WTC11 (cell line): ENCODE measurements around the gene OBP2B. TPM values are rescaled to one million over a fixed set of nuclear protein-coding genes. Genes with fewer than 3 reads are reported as not detected.
A peak's percentile ranks its signal among the peaks of the same experiment; 100 is the strongest.

ENCODE experiments used
- ATAC-seq: fragments of 200-7000 bp; cut with Tn5 transposase; 2 replicates; pipeline ENCODE4 v1.10.0; 2021; ENCODE audit warnings: mild to moderate bottlenecking, moderate library complexity
- CTCF ChIA-PET: fragments of 300-600 bp; sonication (Branson Sonifier 250); formaldehyde crosslinking; loops from one replicate; lab custom pipeline; 2021; ENCODE audit warnings: antibody characterized with exemption; lab: Charles Lee
- POLR2A ChIA-PET: fragments of 350-600 bp; sonication (Branson Sonifier 250); formaldehyde crosslinking; loops from one replicate; lab custom pipeline; 2021; ENCODE audit warnings: antibody characterized with exemption; lab: Charles Lee
- DNase-seq: peaks from one replicate; pipeline ENCODE4 v3.0.0; 2021; ENCODE audit warnings: low spot score
- H3K27ac Mint-ChIP-seq: 2 replicates; pipeline ENCODE4 v1.8.0; 2021; ENCODE audit warnings: mixed read lengths
- H3K27me3 Mint-ChIP-seq: 2 replicates; pipeline ENCODE4 v1.8.0; 2021; ENCODE audit warnings: low read depth, mild to moderate bottlenecking, moderate library complexity, mixed read lengths
- H3K36me3 Mint-ChIP-seq: 2 replicates; pipeline ENCODE4 v1.8.0; 2021; ENCODE audit warnings: mixed read lengths
- H3K4me1 Mint-ChIP-seq: 2 replicates; pipeline ENCODE4 v1.8.0; 2022; ENCODE audit warnings: mixed read lengths
- H3K4me3 Mint-ChIP-seq: 2 replicates; pipeline ENCODE4 v1.8.0; 2021; ENCODE audit warnings: mild to moderate bottlenecking, moderate library complexity, mixed read lengths
- H3K9me3 Mint-ChIP-seq: 2 replicates; pipeline ENCODE4 v1.8.0; 2021; ENCODE audit warnings: mixed read lengths
- CREB1 ChIP-seq: sonication (generic); formaldehyde crosslinking; IDR thresholded peaks from 2 replicates; pipeline ENCODE4 v1.8.0; 2023; ENCODE audit warnings: mild to moderate bottlenecking, missing genetic modification reagents
- ESRRA ChIP-seq: sonication (generic); formaldehyde crosslinking; IDR thresholded peaks from 2 replicates; pipeline ENCODE4 v1.8.1; 2022; ENCODE audit warnings: mild to moderate bottlenecking, missing genetic modification reagents, borderline replicate concordance
- GRHL2 ChIP-seq: fragments of 250-450 bp; sonication (Bioruptor Pico); IDR thresholded peaks from 2 replicates; pipeline ENCODE4 v1.8.0; 2022; ENCODE audit warnings: mild to moderate bottlenecking, moderate library complexity; ENCODE audit not compliant: insufficient replicate concordance, severe bottlenecking
- GTF2I ChIP-seq: fragments of 250-450 bp; sonication (Bioruptor Pico); conservative IDR thresholded peaks from 2 replicates; pipeline ENCODE4 v1.4.0; 2021; ENCODE audit warnings: mild to moderate bottlenecking
- JAZF1 ChIP-seq: fragments of 250-450 bp; sonication (Bioruptor Pico); IDR thresholded peaks from 2 replicates; pipeline ENCODE4 v1.9.0; 2021; ENCODE audit warnings: moderate library complexity, mild to moderate bottlenecking, inconsistent platforms
- NR1H2 ChIP-seq: sonication (generic); formaldehyde crosslinking; IDR thresholded peaks from 2 replicates; pipeline ENCODE4 v1.9.0; 2021; ENCODE audit warnings: mild to moderate bottlenecking, moderate library complexity, missing genetic modification reagents
- SOX15 ChIP-seq: fragments of 250-450 bp; sonication (Bioruptor Pico); IDR thresholded peaks from 2 replicates; pipeline ENCODE4 v1.9.0; 2021; ENCODE audit warnings: mild to moderate bottlenecking
- SP1 ChIP-seq: sonication (generic); formaldehyde crosslinking; conservative IDR thresholded peaks from 2 replicates; pipeline ENCODE4 v1.8.1; 2022; ENCODE audit warnings: missing genetic modification reagents
- TEAD1 ChIP-seq: sonication (generic); formaldehyde crosslinking; IDR thresholded peaks from 2 replicates; pipeline ENCODE4 v1.8.0; 2022; ENCODE audit warnings: mild to moderate bottlenecking, missing genetic modification reagents
- total RNA-seq: library from RNA; stranded (reverse); gene quantifications from 3 replicates; pipeline ENCODE4 v1.2.3, GENCODE V29; 2021
- TF ChIP-seq, protein P1 (sequence below): sonication (generic); formaldehyde crosslinking; IDR thresholded peaks from 2 replicates; pipeline ENCODE4 v1.8.0; 2023; ENCODE audit warnings: missing genetic modification reagents, mild to moderate bottlenecking, borderline replicate concordance
- TF ChIP-seq, protein P2 (sequence below): sonication (generic); formaldehyde crosslinking; IDR thresholded peaks from 2 replicates; pipeline ENCODE4 v1.8.1; 2022; ENCODE audit warnings: mild to moderate bottlenecking, moderate library complexity, missing genetic modification reagents
- TF ChIP-seq, protein P3 (sequence below): sonication (generic); formaldehyde crosslinking; IDR thresholded peaks from 2 replicates; pipeline ENCODE4 v1.8.0; 2022; ENCODE audit warnings: mild to moderate bottlenecking, missing genetic modification reagents
- TF ChIP-seq, protein P4 (sequence below): sonication (generic); formaldehyde crosslinking; IDR thresholded peaks from 2 replicates; pipeline ENCODE4 v1.8.0; 2022; ENCODE audit warnings: mild to moderate bottlenecking, missing genetic modification reagents
- TF ChIP-seq, protein P5 (sequence below): sonication (generic); formaldehyde crosslinking; IDR thresholded peaks from 2 replicates; pipeline ENCODE4 v1.8.1; 2023; ENCODE audit warnings: mild to moderate bottlenecking, moderate library complexity, missing genetic modification reagents

The OBP2B gene
- total RNA-seq, 1 experiment from 2014 or later, result not detected

DNA sequence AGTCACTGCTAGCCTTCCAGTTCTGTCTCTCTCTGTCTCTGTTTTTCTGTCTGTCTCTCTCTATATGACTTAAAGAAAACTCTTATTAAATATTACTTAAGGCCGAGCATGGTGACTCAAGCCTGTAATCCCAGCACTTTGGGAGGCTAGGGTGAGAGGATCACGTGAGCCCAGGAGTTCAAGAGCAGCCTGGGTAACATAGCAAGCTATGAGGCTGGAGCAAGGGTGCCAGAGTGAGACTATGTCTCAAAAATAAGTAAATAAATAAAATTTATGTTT lies 43.7 kb downstream of the OBP2B start:
- Mint-ChIP-seq H3K9me3 (no peaks in the 10 kb centered on the region), H3K4me1 (peaks cover 10% of the 10 kb centered on the region), H3K36me3 (peaks cover 4% of the 10 kb centered on the region), H3K27me3 (peaks cover 11% of the 10 kb centered on the region), H3K27ac (no peak overlapping the region), H3K4me3 (no peak overlapping the region)
- ATAC-seq (no peak), DNase-seq (no peak)
- ChIA-PET CTCF (interaction anchor here (2.3 kb wide), 1 partner anchor 21 kb away, joined by 8 read pairs; no protein-coding TSS in a partner anchor), POLR2A (no interaction called here)
- TF ChIP-seq GTF2I (CRISPR knock-in tag), result no peak
- no peak for TF ChIP-seq JAZF1
- TF ChIP-seq, protein P1, sequence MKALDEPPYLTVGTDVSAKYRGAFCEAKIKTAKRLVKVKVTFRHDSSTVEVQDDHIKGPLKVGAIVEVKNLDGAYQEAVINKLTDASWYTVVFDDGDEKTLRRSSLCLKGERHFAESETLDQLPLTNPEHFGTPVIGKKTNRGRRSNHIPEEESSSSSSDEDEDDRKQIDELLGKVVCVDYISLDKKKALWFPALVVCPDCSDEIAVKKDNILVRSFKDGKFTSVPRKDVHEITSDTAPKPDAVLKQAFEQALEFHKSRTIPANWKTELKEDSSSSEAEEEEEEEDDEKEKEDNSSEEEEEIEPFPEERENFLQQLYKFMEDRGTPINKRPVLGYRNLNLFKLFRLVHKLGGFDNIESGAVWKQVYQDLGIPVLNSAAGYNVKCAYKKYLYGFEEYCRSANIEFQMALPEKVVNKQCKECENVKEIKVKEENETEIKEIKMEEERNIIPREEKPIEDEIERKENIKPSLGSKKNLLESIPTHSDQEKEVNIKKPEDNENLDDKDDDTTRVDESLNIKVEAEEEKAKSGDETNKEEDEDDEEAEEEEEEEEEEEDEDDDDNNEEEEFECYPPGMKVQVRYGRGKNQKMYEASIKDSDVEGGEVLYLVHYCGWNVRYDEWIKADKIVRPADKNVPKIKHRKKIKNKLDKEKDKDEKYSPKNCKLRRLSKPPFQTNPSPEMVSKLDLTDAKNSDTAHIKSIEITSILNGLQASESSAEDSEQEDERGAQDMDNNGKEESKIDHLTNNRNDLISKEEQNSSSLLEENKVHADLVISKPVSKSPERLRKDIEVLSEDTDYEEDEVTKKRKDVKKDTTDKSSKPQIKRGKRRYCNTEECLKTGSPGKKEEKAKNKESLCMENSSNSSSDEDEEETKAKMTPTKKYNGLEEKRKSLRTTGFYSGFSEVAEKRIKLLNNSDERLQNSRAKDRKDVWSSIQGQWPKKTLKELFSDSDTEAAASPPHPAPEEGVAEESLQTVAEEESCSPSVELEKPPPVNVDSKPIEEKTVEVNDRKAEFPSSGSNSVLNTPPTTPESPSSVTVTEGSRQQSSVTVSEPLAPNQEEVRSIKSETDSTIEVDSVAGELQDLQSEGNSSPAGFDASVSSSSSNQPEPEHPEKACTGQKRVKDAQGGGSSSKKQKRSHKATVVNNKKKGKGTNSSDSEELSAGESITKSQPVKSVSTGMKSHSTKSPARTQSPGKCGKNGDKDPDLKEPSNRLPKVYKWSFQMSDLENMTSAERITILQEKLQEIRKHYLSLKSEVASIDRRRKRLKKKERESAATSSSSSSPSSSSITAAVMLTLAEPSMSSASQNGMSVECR (CRISPR knock-in tag), result no peak
- TF ChIP-seq, protein P2, sequence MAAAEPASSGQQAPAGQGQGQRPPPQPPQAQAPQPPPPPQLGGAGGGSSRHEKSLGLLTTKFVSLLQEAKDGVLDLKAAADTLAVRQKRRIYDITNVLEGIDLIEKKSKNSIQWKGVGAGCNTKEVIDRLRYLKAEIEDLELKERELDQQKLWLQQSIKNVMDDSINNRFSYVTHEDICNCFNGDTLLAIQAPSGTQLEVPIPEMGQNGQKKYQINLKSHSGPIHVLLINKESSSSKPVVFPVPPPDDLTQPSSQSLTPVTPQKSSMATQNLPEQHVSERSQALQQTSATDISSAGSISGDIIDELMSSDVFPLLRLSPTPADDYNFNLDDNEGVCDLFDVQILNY (CRISPR knock-in tag), result no peak
- TF ChIP-seq ESRRA (CRISPR knock-in tag), result no peak

DNA sequence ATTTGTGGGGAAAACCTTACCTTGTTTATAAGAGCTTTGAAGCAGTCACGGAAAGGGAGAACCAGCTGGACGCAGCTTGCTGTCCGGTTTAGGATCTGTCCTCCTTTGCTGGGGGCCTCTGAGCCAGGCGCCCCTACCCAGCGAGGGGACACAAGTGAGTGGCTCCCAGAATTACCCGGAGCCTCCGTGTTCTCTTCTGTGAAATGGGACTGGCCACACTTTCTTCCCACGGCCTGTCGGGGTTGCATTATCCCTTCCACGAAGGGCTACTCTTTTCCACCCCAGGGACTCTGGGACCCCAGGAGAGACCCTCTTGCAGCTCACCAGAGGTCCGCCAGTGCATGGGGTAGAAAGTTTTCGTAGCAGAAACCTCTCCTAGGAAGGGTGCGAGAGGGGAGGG lies 44.9 kb downstream of the OBP2B start:
- Mint-ChIP-seq H3K9me3 (no peaks in the 10 kb centered on the region), H3K4me1 (peaks cover 10% of the 10 kb centered on the region), H3K4me3 (peak overlapping the region; percentile 76), H3K36me3 (peaks cover 10% of the 10 kb centered on the region), H3K27ac (no peak overlapping the region), H3K27me3 (peaks cover 11% of the 10 kb centered on the region)
- TF ChIP-seq GTF2I (CRISPR knock-in tag) (0 out of 2 replicates have a peak, but pooled peaks have one; percentile 19), SOX15 (no peak)
- DNase-seq (no peak), ATAC-seq (no peak)
- POLR2A ChIA-PET, result no interaction called here
- CTCF ChIA-PET, result interaction anchor here (0.6 to 1.2 kb wide), 6 partner anchors 10 to 322 kb away, joined by 3 to 6 read pairs (median 3); no protein-coding TSS in a partner anchor

DNA sequence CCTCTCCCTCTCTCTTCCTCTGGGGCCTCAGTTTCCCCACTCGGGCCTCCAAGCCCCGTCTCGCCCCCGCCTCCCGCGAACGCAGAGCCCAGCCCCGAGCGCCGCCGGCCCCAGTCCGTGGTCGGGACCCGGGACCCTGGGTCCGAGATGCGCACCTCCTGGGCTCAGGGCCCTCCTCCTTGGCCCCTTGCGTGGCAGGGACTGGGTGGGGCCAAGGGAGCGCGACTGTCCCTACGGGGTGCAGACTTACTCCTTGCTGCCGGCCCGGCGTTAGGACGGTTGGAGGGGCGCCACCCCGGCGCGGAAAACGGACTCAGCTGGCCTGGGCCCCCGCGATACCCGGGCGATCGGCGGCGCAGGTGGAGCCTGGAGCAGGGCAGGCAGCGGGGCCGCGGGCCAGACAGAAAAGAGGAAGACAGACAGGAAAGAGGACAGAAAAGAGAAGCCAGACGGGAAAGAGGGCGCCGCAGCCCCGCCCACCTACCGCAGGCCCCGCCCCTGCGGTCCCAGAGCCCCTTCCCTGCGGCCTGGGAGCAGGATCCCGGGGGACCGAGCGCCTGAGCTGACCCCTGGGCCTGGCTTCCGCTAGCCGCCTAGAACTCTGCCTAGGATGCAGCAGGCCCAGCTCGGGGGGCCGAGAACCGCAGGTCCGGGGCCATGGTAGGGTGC lies 45.4 kb downstream of the OBP2B start, which contains the start of gene GBGT1:
TSS of gene GBGT1 (minus strand) at position 411 of the 669 bp plus-strand sequence. CDS start 1,502 bp downstream, outside the sequence.
- ChIA-PET POLR2A (interaction anchor here (0.6 kb wide), 1 partner anchor 38 kb away, joined by 3 read pairs; no protein-coding TSS in a partner anchor), CTCF (interaction anchor here (0.6 to 1.2 kb wide), 6 partner anchors 9 to 323 kb away, joined by 3 to 6 read pairs (median 3); no protein-coding TSS in a partner anchor)
- Mint-ChIP-seq H3K27ac (no peak within 1 kb of the TSS), H3K27me3 (peaks cover 11% of the 10 kb centered on the region), H3K36me3 (peaks cover 13% of the 10 kb centered on the region), H3K9me3 (no peaks in the 10 kb centered on the region), H3K4me1 (peaks cover 10% of the 10 kb centered on the region), H3K4me3 (peak within 1 kb of the TSS; percentile 76)
- peak; percentile 86 for ATAC-seq
- peak; percentile 83 for DNase-seq
- TF ChIP-seq GRHL2 (CRISPR knock-in tag), result no peak
- no peak for TF ChIP-seq NR1H2 (CRISPR knock-in tag)
- no peak for TF ChIP-seq CREB1 (CRISPR knock-in tag)
- TF ChIP-seq, protein P1 (CRISPR knock-in tag), result no peak
- TF ChIP-seq, protein P3, sequence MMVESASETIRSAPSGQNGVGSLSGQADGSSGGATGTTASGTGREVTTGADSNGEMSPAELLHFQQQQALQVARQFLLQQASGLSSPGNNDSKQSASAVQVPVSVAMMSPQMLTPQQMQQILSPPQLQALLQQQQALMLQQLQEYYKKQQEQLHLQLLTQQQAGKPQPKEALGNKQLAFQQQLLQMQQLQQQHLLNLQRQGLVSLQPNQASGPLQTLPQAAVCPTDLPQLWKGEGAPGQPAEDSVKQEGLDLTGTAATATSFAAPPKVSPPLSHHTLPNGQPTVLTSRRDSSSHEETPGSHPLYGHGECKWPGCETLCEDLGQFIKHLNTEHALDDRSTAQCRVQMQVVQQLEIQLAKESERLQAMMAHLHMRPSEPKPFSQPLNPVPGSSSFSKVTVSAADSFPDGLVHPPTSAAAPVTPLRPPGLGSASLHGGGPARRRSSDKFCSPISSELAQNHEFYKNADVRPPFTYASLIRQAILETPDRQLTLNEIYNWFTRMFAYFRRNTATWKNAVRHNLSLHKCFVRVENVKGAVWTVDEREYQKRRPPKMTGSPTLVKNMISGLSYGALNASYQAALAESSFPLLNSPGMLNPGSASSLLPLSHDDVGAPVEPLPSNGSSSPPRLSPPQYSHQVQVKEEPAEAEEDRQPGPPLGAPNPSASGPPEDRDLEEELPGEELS, result peak; percentile 53; the same call in 1 of the 2 replicates
- no peak for TF ChIP-seq TEAD1 (CRISPR knock-in tag)
- TF ChIP-seq, protein P4, sequence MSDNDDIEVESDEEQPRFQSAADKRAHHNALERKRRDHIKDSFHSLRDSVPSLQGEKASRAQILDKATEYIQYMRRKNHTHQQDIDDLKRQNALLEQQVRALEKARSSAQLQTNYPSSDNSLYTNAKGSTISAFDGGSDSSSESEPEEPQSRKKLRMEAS (CRISPR knock-in tag), result 0 out of 2 replicates have a peak, but pooled peaks have one; percentile 39
- TF ChIP-seq SOX15, result no peak
- no peak for TF ChIP-seq ESRRA (CRISPR knock-in tag)
- 0 out of 2 replicates have a peak, but pooled peaks have one; percentile 39 for TF ChIP-seq SP1 (CRISPR knock-in tag)
- TF ChIP-seq, protein P5, sequence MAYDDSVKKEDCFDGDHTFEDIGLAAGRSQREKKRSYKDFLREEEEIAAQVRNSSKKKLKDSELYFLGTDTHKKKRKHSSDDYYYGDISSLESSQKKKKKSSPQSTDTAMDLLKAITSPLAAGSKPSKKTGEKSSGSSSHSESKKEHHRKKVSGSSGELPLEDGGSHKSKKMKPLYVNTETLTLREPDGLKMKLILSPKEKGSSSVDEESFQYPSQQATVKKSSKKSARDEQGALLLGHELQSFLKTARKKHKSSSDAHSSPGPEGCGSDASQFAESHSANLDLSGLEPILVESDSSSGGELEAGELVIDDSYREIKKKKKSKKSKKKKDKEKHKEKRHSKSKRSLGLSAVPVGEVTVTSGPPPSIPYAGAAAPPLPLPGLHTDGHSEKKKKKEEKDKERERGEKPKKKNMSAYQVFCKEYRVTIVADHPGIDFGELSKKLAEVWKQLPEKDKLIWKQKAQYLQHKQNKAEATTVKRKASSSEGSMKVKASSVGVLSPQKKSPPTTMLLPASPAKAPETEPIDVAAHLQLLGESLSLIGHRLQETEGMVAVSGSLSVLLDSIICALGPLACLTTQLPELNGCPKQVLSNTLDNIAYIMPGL (CRISPR knock-in tag), result 0 out of 2 replicates have a peak, but pooled peaks have one; percentile 35
